Bone marrow (tissue), 2 donors: ENCODE results near the gene SYT17.
A peak's percentile ranks its signal among the peaks of the same experiment; 100 is the strongest.

Source experiments
- DNase-seq, 2 donors: peaks; one replicate each; lab custom pipeline; 2025; lab: John Stamatoyannopoulos, UW

SYT17 gene

GRCh38 chr16:19167710-19168370 is at the start of gene SYT17:
TSS of gene SYT17 (plus strand) at chr16:19168240. CDS start at chr16:19168647, 407 bp downstream.
- DNase-seq = peak; percentile 10 to 29

DNA sequence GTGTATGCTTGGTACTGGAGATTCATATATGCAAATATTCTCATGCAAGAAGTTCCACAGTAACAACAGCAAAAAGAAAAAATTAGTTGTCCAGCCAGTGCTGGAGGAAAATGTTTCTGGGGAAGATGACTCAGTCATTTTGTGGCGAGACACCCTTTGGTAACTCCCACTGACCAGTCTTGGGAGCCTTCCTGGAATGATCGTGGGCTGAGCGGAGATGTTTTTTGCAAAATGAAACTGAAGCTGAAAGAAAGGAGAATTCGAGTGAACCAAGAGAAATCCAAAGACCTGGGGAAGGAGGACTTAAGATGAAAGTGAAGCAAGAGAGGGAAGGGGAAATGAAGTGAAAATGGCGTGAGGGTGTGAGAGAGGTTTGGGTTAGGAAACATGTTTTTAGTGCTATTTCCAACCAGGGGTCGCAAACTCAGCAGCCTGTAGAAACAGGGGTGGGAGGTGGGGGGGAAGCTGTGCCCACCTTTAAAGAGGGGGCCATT is 49.1 kb upstream of the SYT17 start:
- DNase-seq = peak; percentile 12 to 60

- no peak for DNase-seq
Measured at GRCh38 chr16:19119564-19119963, 48.5 kb upstream of the SYT17 start.

GRCh38 chr16:19123535-19124178 is 44.4 kb upstream of the SYT17 start:
- DNase-seq = no peak

GRCh38 chr16:19126300-19126699 is 41.7 kb upstream of the SYT17 start:
- DNase-seq = no peak

GRCh38 chr16:19127205-19127604 is 40.8 kb upstream of the SYT17 start:
- no peak for DNase-seq

GRCh38 chr16:19127674-19128131 is 40.3 kb upstream of the SYT17 start:
- DNase-seq = no peak

DNA sequence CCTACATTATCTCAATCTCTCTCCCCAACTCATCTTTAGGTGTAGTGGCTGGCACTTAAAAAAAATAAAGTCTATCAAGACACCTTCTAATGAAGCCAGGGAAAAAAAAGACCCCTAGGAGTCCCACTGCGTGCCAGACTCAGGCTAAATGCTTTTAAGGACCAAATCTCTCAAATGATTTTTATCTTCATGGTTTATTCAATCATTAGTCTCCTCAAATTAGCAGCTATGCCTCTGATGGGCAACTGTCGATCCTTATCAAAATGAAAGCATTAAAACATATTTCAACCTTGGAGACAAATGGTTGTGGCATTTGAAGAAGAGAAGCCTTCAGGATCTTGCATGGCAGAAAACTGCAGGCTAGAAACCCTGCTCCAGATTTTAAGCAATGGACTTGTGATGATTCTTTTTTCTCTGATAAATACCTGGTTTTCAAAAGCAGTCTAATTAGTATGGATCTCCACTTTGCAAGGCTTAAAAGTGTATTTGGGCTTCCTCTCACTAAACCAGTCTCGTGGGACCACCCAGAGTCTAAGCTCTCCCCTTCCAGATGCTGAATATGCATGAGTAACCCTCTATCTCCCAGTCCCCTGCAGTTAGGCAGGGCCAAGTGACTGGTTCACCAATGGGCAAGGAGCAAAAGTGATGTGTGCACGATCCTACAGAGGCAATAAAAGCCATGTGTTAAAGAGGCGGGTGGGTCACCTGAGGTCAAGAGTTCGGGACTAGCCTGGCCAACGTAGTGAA is 39.4 kb upstream of the SYT17 start:
- DNase-seq = no peak

DNA sequence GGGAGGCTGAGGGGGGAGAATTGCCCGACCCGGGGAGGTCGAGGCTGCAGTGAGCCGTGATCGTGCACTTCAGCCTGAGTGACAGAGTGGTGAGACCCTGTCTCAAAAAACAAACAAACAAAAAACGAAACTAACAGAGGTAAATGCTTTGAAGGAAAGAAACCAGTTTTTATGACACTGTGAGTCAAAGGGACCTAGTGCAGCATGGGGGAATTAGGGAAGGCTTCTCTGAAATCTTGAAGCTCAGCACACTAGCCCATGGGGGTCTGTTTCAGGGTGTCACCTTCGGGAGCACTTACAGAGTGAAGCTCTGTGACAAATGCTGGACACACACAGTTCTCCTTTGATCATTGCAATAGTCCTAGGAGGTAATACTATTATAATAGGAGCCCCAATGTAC is 37.7 kb upstream of the SYT17 start:
- DNase-seq = no peak

GRCh38 chr16:19130852-19131824 is 36.9 kb upstream of the SYT17 start:
- DNase-seq = peak in 1 of 2 donors; percentile 85

- DNase-seq = no peak
Measured at GRCh38 chr16:19131825-19132218, 36.2 kb upstream of the SYT17 start.

- no peak for DNase-seq
Measured at GRCh38 chr16:19132255-19132654, 35.8 kb upstream of the SYT17 start.

DNA sequence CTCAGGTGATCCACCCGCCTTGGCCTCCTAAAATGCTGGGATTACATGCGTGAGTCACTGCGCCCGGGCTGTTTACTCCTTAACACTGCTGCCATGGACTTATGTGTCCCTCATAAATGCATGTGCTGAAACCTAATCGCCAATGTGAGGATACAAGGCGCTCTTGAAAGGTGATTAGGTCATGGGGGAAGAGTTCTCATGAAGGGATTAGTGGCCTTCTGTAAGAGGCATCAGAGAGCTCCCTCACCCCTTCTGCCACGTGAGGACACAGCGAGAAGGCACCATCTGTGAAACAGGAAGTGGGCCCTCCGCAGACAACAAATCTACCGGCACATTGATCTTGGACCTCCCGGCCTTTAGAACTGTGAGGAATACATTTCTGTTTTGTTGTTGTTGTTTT is 35.1 kb upstream of the SYT17 start:
- no peak for DNase-seq

GRCh38 chr16:19133600-19133999 is 34.4 kb upstream of the SYT17 start:
- DNase-seq = no peak

GRCh38 chr16:19135201-19135842 is 32.7 kb upstream of the SYT17 start:
- no peak for DNase-seq

GRCh38 chr16:19135896-19136438 is 32.1 kb upstream of the SYT17 start:
- no peak for DNase-seq

- DNase-seq = peak in 1 of 2 donors; percentile 23
Measured at GRCh38 chr16:19136549-19137196, 31.4 kb upstream of the SYT17 start.

GRCh38 chr16:19137201-19138128 is 30.6 kb upstream of the SYT17 start:
- DNase-seq = no peak

GRCh38 chr16:19138601-19139000 is 29.4 kb upstream of the SYT17 start:
- no peak for DNase-seq
